GM12864 (cell line): ENCODE results near the gene ATP4A.

ENCODE experiments used
- DNase-seq: peaks from one replicate; pipeline ENCODE4 v3.0.0-alpha.2; 2011; ENCODE audit warnings: low read depth
- H3K4me3 ChIP-seq: 2 replicates; pipeline ENCODE4 v1.5.1; 2011; ENCODE audit warnings: mild to moderate bottlenecking, low read depth, low read length, control low read depth
- CTCF ChIP-seq: IDR thresholded peaks from 2 replicates; pipeline ENCODE4 v1.5.1; 2011; ENCODE audit warnings: low read depth, mild to moderate bottlenecking, moderate library complexity, low read length, control low read depth, inconsistent platforms; ENCODE audit errors: missing control alignments

ATP4A gene

DNA sequence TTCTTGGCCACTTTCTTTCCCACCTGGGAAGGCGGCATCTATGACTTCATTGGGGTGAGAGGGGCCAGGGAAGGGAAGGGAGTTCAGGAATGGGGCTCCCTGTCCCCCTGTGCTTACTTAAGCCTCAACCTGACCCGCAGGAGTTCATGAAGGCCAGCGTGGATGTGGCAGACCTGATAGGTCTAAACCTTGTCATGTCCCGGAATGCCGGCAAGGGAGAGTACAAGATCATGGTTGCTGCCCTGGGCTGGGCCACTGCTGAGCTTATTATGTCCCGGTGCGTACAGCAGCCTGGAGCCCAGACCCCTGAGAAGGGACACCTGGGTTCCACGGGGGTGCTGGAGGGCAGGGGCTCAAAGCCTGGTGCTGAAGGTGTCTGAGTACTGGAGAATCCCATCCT lies 16.9 kb downstream of the ATP4A start:
- H3K4me3 ChIP-seq = peak overlapping the region; percentile 80
- DNase-seq = no peak
- TF ChIP-seq CTCF = no peak

GRCh38 chr19:35545855-35546381 lies 17.5 kb downstream of the ATP4A start:
- no peak for TF ChIP-seq CTCF
- peak; percentile 68 for DNase-seq
- H3K4me3 ChIP-seq = peak overlapping the region; percentile 80

DNA sequence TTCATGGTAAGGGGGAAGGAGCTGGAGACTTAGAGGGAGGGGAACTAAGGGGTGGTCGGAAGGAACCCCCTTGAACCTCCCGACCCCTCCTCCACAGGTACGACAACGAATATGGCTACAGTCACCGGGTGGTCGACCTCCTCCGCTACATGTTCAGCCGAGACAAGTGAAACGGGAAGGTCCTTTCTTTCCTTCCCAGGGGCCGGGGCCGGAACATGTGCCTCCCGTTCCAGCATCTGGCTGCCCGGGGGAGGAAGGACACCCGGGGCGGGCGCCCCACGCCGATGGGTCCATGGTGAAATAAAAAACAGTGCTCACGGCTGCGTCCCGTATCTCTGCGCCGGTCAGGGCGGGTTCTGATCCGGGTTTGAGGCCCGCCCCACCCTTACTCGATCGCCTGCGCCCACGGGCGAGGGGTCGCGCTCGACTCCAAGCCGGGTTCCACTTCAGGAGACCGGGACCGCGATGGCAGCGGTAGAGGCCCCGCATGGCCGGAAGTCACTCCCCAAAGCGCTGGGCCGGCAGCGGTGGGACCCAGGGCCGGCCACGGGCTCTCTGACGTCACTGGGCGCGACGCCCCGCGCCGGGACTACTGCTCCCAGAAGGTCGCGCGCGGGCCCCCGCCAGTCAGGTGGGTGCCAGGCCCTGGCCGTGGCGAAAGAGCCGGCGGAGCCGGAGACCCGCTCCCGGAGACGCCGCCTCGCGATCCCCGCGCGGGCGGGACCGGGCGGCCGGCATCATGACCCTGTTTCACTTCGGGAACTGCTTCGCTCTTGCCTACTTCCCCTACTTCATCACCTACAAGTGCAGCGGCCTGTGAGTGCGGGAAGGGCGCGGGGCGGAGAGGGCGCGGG lies 18.2 kb downstream of the ATP4A start, which contains the start of gene TMEM147:
Gene TMEM147 (plus strand): TSS at position 626 of the 854 bp plus-strand sequence. CDS start 114 bp downstream, at position 740.
- TF ChIP-seq CTCF = no peak
- DNase-seq = peak; percentile 53
- peak within 1 kb of the TSS; percentile 80 for H3K4me3 ChIP-seq

- peak overlapping the region; percentile 80 for H3K4me3 ChIP-seq
- no peak for TF ChIP-seq CTCF
- DNase-seq = no peak
These were observed 19.2 kb downstream of the ATP4A start for GRCh38 chr19:35544110-35544802.

- no peak for DNase-seq
- no peak for TF ChIP-seq CTCF
- no peak overlapping the region for H3K4me3 ChIP-seq
These were observed 20.0 kb downstream of the ATP4A start for GRCh38 chr19:35543280-35544109.

GRCh38 chr19:35542209-35542608 lies 21.2 kb downstream of the ATP4A start:
- TF ChIP-seq CTCF = no peak
- no peak overlapping the region for H3K4me3 ChIP-seq
- no peak for DNase-seq
